Hepatocyte (in vitro differentiated cells): ENCODE results near the gene RGPD4. TPM values are rescaled to one million over a fixed set of nuclear protein-coding genes. Genes with fewer than 3 reads are reported as not detected.
A peak's percentile ranks its signal among the peaks of the same experiment; 100 is the strongest.

Experiments used
- DNase-seq: peaks from one replicate; pipeline ENCODE4 v3.0.0-alpha.2; 2016; ENCODE audit warnings: low spot score
- H2AFZ ChIP-seq: fragments of 200-600 bp; sonication (generic); 2 replicates; pipeline ENCODE4 v1.6.0; 2016; ENCODE audit warnings: antibody characterized with exemption, mild to moderate bottlenecking
- H3K27ac ChIP-seq: fragments of 200-600 bp; sonication (generic); 2 replicates; pipeline ENCODE4 v1.5.1; 2016; ENCODE audit warnings: mild to moderate bottlenecking
- H3K27me3 ChIP-seq: fragments of 200-600 bp; sonication (generic); 2 replicates; pipeline ENCODE4 v1.6.1; 2016
- H3K36me3 ChIP-seq: fragments of 200-600 bp; sonication (generic); replicated peaks from 2 replicates; pipeline ENCODE4 v1.5.1; 2016; ENCODE audit warnings: low read depth; ENCODE audit not compliant: insufficient read depth
- H3K4me1 ChIP-seq: fragments of 200-600 bp; sonication (generic); 2 replicates; pipeline ENCODE4 v1.5.1; 2016; ENCODE audit warnings: mild to moderate bottlenecking, moderate library complexity; ENCODE audit not compliant: insufficient read depth
- H3K4me2 ChIP-seq: fragments of 200-600 bp; sonication (generic); 2 replicates; pipeline ENCODE4 v1.6.0; 2016
- H3K4me3 ChIP-seq: fragments of 200-600 bp; sonication (generic); 2 replicates; pipeline ENCODE4 v1.5.1; 2016; ENCODE audit warnings: mild to moderate bottlenecking
- H3K79me2 ChIP-seq: fragments of 200-600 bp; sonication (generic); 2 replicates; pipeline ENCODE4 v1.6.0; 2017; ENCODE audit warnings: mild to moderate bottlenecking
- H3K9me2 ChIP-seq: fragments of 200-600 bp; sonication (generic); replicated peaks from 2 replicates; pipeline ENCODE4 v1.6.0; 2017; ENCODE audit warnings: mild to moderate bottlenecking; ENCODE audit not compliant: insufficient read depth
- H3K9me3 ChIP-seq: fragments of 200-600 bp; sonication (generic); 2 replicates; pipeline ENCODE4 v1.5.1; 2016; ENCODE audit warnings: low read depth, mild to moderate bottlenecking
- H4K20me1 ChIP-seq: fragments of 200-600 bp; sonication (generic); 2 replicates; pipeline ENCODE4 v1.6.0; 2016; ENCODE audit warnings: mild to moderate bottlenecking; ENCODE audit not compliant: insufficient read depth, poor library complexity, severe bottlenecking
- CTCF ChIP-seq: fragments of 200-600 bp; sonication (generic); IDR thresholded peaks from 2 replicates; pipeline ENCODE4 v1.5.1; 2016; ENCODE audit warnings: antibody characterized with exemption, mild to moderate bottlenecking; ENCODE audit not compliant: poor library complexity
- EZH2 ChIP-seq: fragments of 200-600 bp; sonication (generic); IDR thresholded peaks from 2 replicates; pipeline ENCODE4 v1.6.1; 2016; ENCODE audit warnings: antibody characterized with exemption, mild to moderate bottlenecking, borderline replicate concordance
- WGBS: methylation state at CpG from one replicate; pipeline ENCODE4 v1.1.6; 2016; ENCODE audit warnings: low lambda C conversion rate; ENCODE audit errors: missing lambda C conversion rate; 5-methylcytosine and 5-hydroxymethylcytosine counted together
- polyA plus RNA-seq: library from polyadenylated mRNA; unstranded; fragments of >200 nt; fragmentation: Nextera tagmentation; extraction: Ambion mirVana; gene quantifications from 2 replicates; pipeline ENCODE4 v1.2.1, GENCODE V29; 2016
- small RNA-seq: library from RNA; depleted of rRNA; stranded (forward); fragments of <200 nt; gene quantifications from one replicate; pipeline ENCODE3, GENCODE V24; 2014
- total RNA-seq: library from RNA; depleted of rRNA; stranded (reverse); fragments of >200 nt; gene quantifications from 2 replicates; pipeline ENCODE4 v1.2.3, GENCODE V29; 2014

Gene RGPD4
- total and polyA plus RNA-seq, 2 experiments from 2014 or later: 0.04 TPM; not detected in 1

GRCh38 chr2:107936433-107937359 lies 110.0 kb downstream of the RGPD4 start:
- Histone ChIP-seq H3K4me2 (no peak overlapping the region), H3K4me3 (no peak overlapping the region), H3K9me2 (no peaks in the 10 kb centered on the region), H2AFZ (no peak overlapping the region), H3K9me3 (no peaks in the 10 kb centered on the region), H3K79me2 (no peaks in the 10 kb centered on the region), H3K27me3 (no peaks in the 10 kb centered on the region), H3K4me1 (peaks cover 11% of the 10 kb centered on the region), H3K36me3 (no peaks in the 10 kb centered on the region), H3K27ac (no peak overlapping the region), H4K20me1 (no peaks in the 10 kb centered on the region)
- 50% methylated on average over 5 of the region's 5 CpGs for WGBS
- DNase-seq: peak; percentile 27
- TF ChIP-seq CTCF (peak; percentile 63), EZH2 (no peak)

Small RNA genes lying within 50 kb of the gene (small RNA-seq; reads per million reads assigned to genes)
- gene AC009963.1 (not detected), gene AC009963.2 (not detected)

Other genes starting within 250 kb of the RGPD4 start
- gene SLC5A7, start 159.6 kb downstream of the RGPD4 start, total RNA-seq: 0.03 TPM in 1 of 2 replicates, not detected in the other
- not detected in 2 replicates for gene SLC5A7, start 159.6 kb downstream of the RGPD4 start, polyA plus RNA-seq